Mesenchymal stem cell (in vitro differentiated cells and primary cell): ENCODE data around the gene AKAP8L.

Experiments
- DNase-seq: peaks from one replicate; pipeline ENCODE4 v3.0.0-alpha.2; 2013
- H2AFZ ChIP-seq: one replicate; pipeline ENCODE4 v1.6.1; 2013; ENCODE audit warnings: low read depth, mild to moderate bottlenecking, control low read depth, inconsistent platforms, low read length, moderate library complexity
- H2AK5ac ChIP-seq: 2 replicates; pipeline ENCODE4 v1.6.1; 2013; ENCODE audit warnings: low read length, moderate library complexity, mild to moderate bottlenecking, inconsistent platforms; ENCODE audit not compliant: severe bottlenecking
- H2BK120ac ChIP-seq: one replicate; pipeline ENCODE4 v1.6.1; 2013; ENCODE audit warnings: low read depth, mild to moderate bottlenecking, inconsistent platforms, low read length, moderate library complexity
- H2BK12ac ChIP-seq, 2 experiments: one replicate each; pipeline ENCODE4 v1.6.1; 2013; ENCODE audit warnings: inconsistent platforms in 2 of 2, low read length in 2 of 2, mild to moderate bottlenecking in 2 of 2, moderate library complexity in 2 of 2, control low read depth in 1 of 2
- H2BK15ac ChIP-seq: one replicate; pipeline ENCODE4 v1.6.1; 2013; ENCODE audit warnings: mild to moderate bottlenecking, low read depth, inconsistent platforms; ENCODE audit not compliant: poor library complexity, severe bottlenecking
- H2BK5ac ChIP-seq: 2 replicates; pipeline ENCODE4 v1.6.1; 2013; ENCODE audit warnings: low read depth, mild to moderate bottlenecking, low read length, control low read depth, inconsistent platforms; ENCODE audit not compliant: poor library complexity, severe bottlenecking
- H3K14ac ChIP-seq, 2 experiments: one replicate each; pipeline ENCODE4 v1.6.1; 2013; ENCODE audit warnings: inconsistent platforms in 2 of 2, low read length in 2 of 2, control low read depth in 1 of 2, mild to moderate bottlenecking in 1 of 2, moderate library complexity in 1 of 2
- H3K18ac ChIP-seq, 2 experiments: one replicate each; pipeline ENCODE4 v1.6.1; 2013; ENCODE audit warnings: inconsistent platforms in 2 of 2, low read length in 2 of 2, control low read depth in 1 of 2, low read depth in 1 of 2, mild to moderate bottlenecking in 1 of 2
- H3K23ac ChIP-seq, 2 experiments: one replicate each; pipeline ENCODE4 v1.6.1; 2013; ENCODE audit warnings: inconsistent platforms in 2 of 2, low read length in 2 of 2, mild to moderate bottlenecking in 2 of 2, moderate library complexity in 2 of 2, control low read depth in 1 of 2
- H3K27ac ChIP-seq: 2 replicates; pipeline ENCODE4 v1.5.1; 2013; ENCODE audit warnings: mild to moderate bottlenecking, moderate library complexity, low read length, control low read depth, inconsistent platforms; ENCODE audit not compliant: poor library complexity, severe bottlenecking
- H3K27me3 ChIP-seq, 2 experiments: 2 replicates each; pipeline versions ENCODE4 v1.6.1 to v1.7.0; 2013; ENCODE audit warnings: low read length in 2 of 2, mild to moderate bottlenecking in 2 of 2, moderate library complexity in 2 of 2, control low read depth in 1 of 2, inconsistent platforms in 1 of 2; ENCODE audit not compliant: control insufficient read depth in 1 of 2, insufficient read depth in 1 of 2
- H3K36me3 ChIP-seq, 2 experiments: 2 replicates each; pipeline versions ENCODE4 v1.6.1 to v1.7.0; 2013; ENCODE audit warnings: low read length in 2 of 2, control low read depth in 1 of 2, inconsistent platforms in 1 of 2, low read depth in 1 of 2, mild to moderate bottlenecking in 1 of 2; ENCODE audit not compliant: insufficient read depth in 2 of 2, control insufficient read depth in 1 of 2
- H3K4ac ChIP-seq, 2 experiments: one replicate each; pipeline ENCODE4 v1.6.1; 2013; ENCODE audit warnings: inconsistent platforms in 2 of 2, low read length in 2 of 2, mild to moderate bottlenecking in 2 of 2, moderate library complexity in 2 of 2, control low read depth in 1 of 2, low read depth in 1 of 2
- H3K4me1 ChIP-seq: 2 replicates; pipeline ENCODE4 v1.6.1; 2013; ENCODE audit warnings: low read depth, low read length, control low read depth; ENCODE audit not compliant: control insufficient read depth, insufficient read depth
- H3K4me2 ChIP-seq: 2 replicates; pipeline ENCODE4 v1.6.1; 2013; ENCODE audit warnings: low read length, mild to moderate bottlenecking, inconsistent platforms; ENCODE audit not compliant: poor library complexity, severe bottlenecking
- H3K4me3 ChIP-seq, 2 experiments: 2 replicates each; pipeline versions ENCODE4 v1.5.1 to v1.7.0; 2013; ENCODE audit warnings: low read length in 2 of 2, mild to moderate bottlenecking in 2 of 2, control low read depth in 1 of 2, low read depth in 1 of 2; ENCODE audit not compliant: insufficient read depth in 1 of 2
- H3K79me1 ChIP-seq: replicated peaks from 2 replicates; pipeline ENCODE4 v1.6.1; 2013; ENCODE audit warnings: mild to moderate bottlenecking, control low read depth, low read length, inconsistent platforms; ENCODE audit not compliant: poor library complexity, severe bottlenecking
- H3K9ac ChIP-seq: 2 replicates; pipeline ENCODE4 v1.7.0; 2013; ENCODE audit warnings: mild to moderate bottlenecking, low read length, moderate library complexity
- H3K9me3 ChIP-seq: 2 replicates; pipeline ENCODE4 v1.7.0; 2013; ENCODE audit warnings: mild to moderate bottlenecking, low read length; ENCODE audit not compliant: control insufficient read depth
- H4K8ac ChIP-seq: one replicate; pipeline ENCODE4 v1.6.1; 2013; ENCODE audit warnings: inconsistent platforms, mild to moderate bottlenecking, low read length, moderate library complexity
- H4K91ac ChIP-seq: one replicate; pipeline ENCODE4 v1.6.1; 2013; ENCODE audit warnings: mild to moderate bottlenecking, low read length, inconsistent platforms
- WGBS: methylation state at CpG from one replicate; pipeline ENCODE4 v1.1.7; 2013; ENCODE audit warnings: mixed read lengths; 5-methylcytosine and 5-hydroxymethylcytosine counted together

The AKAP8L gene

DNA sequence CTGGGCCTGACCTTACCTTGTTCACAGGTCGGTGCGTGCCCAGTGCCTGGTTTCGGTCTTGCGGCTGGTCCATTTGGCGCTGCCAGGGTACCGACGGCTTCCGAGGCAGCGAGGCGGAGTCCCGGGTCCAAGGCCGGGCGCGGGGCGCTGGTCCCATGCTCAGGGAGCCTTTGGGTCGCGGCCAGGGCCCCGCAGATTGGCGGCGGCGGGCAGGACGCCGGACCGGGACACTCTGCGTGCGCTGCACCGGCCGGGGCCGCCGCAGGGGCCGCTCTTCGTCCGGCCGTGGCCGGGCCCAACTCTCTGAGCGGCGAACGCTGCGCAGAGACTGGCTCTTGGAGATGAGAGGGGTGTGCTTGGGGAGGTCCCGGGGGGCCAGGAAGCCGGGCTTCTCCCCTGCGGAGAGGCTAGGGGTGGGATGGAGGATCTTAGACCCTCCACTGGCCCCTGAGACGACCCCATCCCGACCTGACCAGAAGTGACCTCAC is 34.3 kb upstream of the AKAP8L start:
- Histone ChIP-seq H3K14ac (peak overlapping the region in 1 of 2 experiments; percentile 3), H3K4me2 (peak overlapping the region; percentile 77), H2BK120ac (no peak overlapping the region), H3K27ac (no peak overlapping the region), H3K4me1 (peaks cover 30% of the 10 kb centered on the region), H2AFZ (peak overlapping the region; percentile 16), H3K4ac (peak overlapping the region in 1 of 2 experiments; percentile 14), H3K79me1 (peaks cover 2% of the 10 kb centered on the region), H3K27me3 (peaks cover 34 to 49% of the 10 kb centered on the region in 2 experiments), H2AK5ac (no peak overlapping the region), H2BK5ac (no peak overlapping the region), H3K23ac (no peak overlapping the region), H3K36me3 (peaks cover 0 to 2% of the 10 kb centered on the region in 2 experiments), H4K8ac (peak overlapping the region; percentile 81), H3K4me3 (peak overlapping the region; percentile 46 to 82), H3K9me3 (no peaks in the 10 kb centered on the region), H2BK15ac (peak overlapping the region; percentile 13), H3K18ac (peak overlapping the region; percentile 55 to 89), H3K9ac (peak overlapping the region; percentile 80), H2BK12ac (no peak overlapping the region), H4K91ac (peak overlapping the region; percentile 81)
- 5% methylated on average over 33 of the region's 44 CpGs for WGBS
- peak; percentile 48 for DNase-seq

GRCh38 chr19:15452111-15453047 is 33.6 kb upstream of the AKAP8L start:
- H3K79me1 ChIP-seq: peaks cover 2% of the 10 kb centered on the region
- no peak overlapping the region for H2BK15ac ChIP-seq
- peak overlapping the region; percentile 81 for H4K8ac ChIP-seq
- H3K4me1 ChIP-seq: peaks cover 29% of the 10 kb centered on the region
- no peaks in the 10 kb centered on the region for H3K9me3 ChIP-seq
- H3K4ac ChIP-seq: peak overlapping the region in 1 of 2 experiments; percentile 14
- no peak overlapping the region for H2BK5ac ChIP-seq
- H2BK120ac ChIP-seq: no peak overlapping the region
- no peak overlapping the region for H2AK5ac ChIP-seq
- H3K9ac ChIP-seq: peak overlapping the region; percentile 80
- peak overlapping the region in 1 of 2 experiments; percentile 3 for H3K14ac ChIP-seq
- peaks cover 28 to 41% of the 10 kb centered on the region in 2 experiments for H3K27me3 ChIP-seq
- H3K23ac ChIP-seq: no peak overlapping the region
- H2BK12ac ChIP-seq: no peak overlapping the region
- WGBS: 6% methylated on average over 37 of the region's 37 CpGs
- H3K18ac ChIP-seq: peak overlapping the region; percentile 55 to 89
- peak overlapping the region; percentile 46 to 82 for H3K4me3 ChIP-seq
- peak overlapping the region; percentile 81 for H4K91ac ChIP-seq
- H3K36me3 ChIP-seq: peaks cover 2 to 9% of the 10 kb centered on the region in 2 experiments
- H3K4me2 ChIP-seq: peak overlapping the region; percentile 77
- peak; percentile 90 for DNase-seq
- H3K27ac ChIP-seq: no peak overlapping the region
- peak overlapping the region; percentile 16 for H2AFZ ChIP-seq

DNA sequence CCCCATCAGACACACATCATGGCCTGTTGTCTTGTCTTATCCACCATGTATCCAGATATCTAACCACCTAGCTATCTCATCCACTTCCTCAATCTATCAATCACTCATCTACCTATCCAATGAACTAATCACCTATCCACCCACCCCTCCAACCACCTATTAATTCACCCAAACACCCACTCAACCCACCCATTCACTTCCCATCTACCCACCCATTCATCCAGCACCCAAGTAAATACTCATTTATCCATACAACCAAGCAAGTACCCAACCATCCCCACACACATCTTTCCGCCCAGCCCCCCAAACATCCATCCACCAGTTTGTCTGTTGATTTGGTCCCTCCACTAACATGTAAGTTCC is 31.7 kb upstream of the AKAP8L start:
- Histone ChIP-seq H3K27ac (no peak overlapping the region), H2BK12ac (no peak overlapping the region), H3K23ac (no peak overlapping the region), H3K36me3 (peaks cover 4 to 28% of the 10 kb centered on the region in 2 experiments), H3K27me3 (peaks cover 12 to 23% of the 10 kb centered on the region in 2 experiments), H3K79me1 (peaks cover 2% of the 10 kb centered on the region), H3K4me3 (no peak overlapping the region), H4K91ac (no peak overlapping the region), H2AK5ac (peak overlapping the region; percentile 33), H2BK120ac (no peak overlapping the region), H4K8ac (peak overlapping the region; percentile 88), H3K18ac (no peak overlapping the region), H3K4ac (no peak overlapping the region), H3K4me1 (peaks cover 19% of the 10 kb centered on the region), H2BK15ac (no peak overlapping the region), H3K4me2 (peak overlapping the region; percentile 49), H2BK5ac (no peak overlapping the region), H3K9ac (no peak overlapping the region), H3K14ac (no peak overlapping the region), H3K9me3 (no peaks in the 10 kb centered on the region), H2AFZ (no peak overlapping the region)
- WGBS: 100% methylated on average over 1 of the region's 1 CpG
- no peak for DNase-seq
